HG03442 (cell line): ENCODE measurements around the gene ABCC1.

Experiments
- ATAC-seq: cut with Tn5 transposase; IDR thresholded peaks from one replicate; pipeline ENCODE4 v1.9.1; 2021; ENCODE audit warnings: mild to moderate bottlenecking, moderate library complexity; ENCODE audit not compliant: unreplicated experiment

ABCC1 gene

GRCh38 chr16:16038950-16039349, 89.5 kb downstream of the ABCC1 start:
- no peak for ATAC-seq

- no peak for ATAC-seq
These were observed 91.9 kb downstream of the ABCC1 start for GRCh38 chr16:16041196-16041892.

- no peak for ATAC-seq
These were observed 92.7 kb downstream of the ABCC1 start for GRCh38 chr16:16042076-16042475.

GRCh38 chr16:16045296-16045695, 95.9 kb downstream of the ABCC1 start:
- no peak for ATAC-seq

GRCh38 chr16:16045879-16046278, 96.5 kb downstream of the ABCC1 start:
- ATAC-seq: no peak

- no peak for ATAC-seq
These were observed 98.3 kb downstream of the ABCC1 start for GRCh38 chr16:16047761-16048160.

GRCh38 chr16:16048904-16049582, 99.6 kb downstream of the ABCC1 start:
- no peak for ATAC-seq

GRCh38 chr16:16050106-16050505, 100.7 kb downstream of the ABCC1 start:
- no peak for ATAC-seq

- no peak for ATAC-seq
These were observed 101.7 kb downstream of the ABCC1 start for GRCh38 chr16:16051132-16051531.

- ATAC-seq: no peak
These were observed 103.5 kb downstream of the ABCC1 start for GRCh38 chr16:16052916-16053315.

GRCh38 chr16:16057102-16057501, 107.7 kb downstream of the ABCC1 start:
- no peak for ATAC-seq

GRCh38 chr16:16059160-16059559, 109.7 kb downstream of the ABCC1 start:
- no peak for ATAC-seq

- no peak for ATAC-seq
These were observed 110.6 kb downstream of the ABCC1 start for GRCh38 chr16:16059895-16060590.

- no peak for ATAC-seq
These were observed 112.9 kb downstream of the ABCC1 start for GRCh38 chr16:16062023-16062937.

- ATAC-seq: no peak
These were observed 114.3 kb downstream of the ABCC1 start for GRCh38 chr16:16063683-16064082.

GRCh38 chr16:16064874-16065384, 115.5 kb downstream of the ABCC1 start:
- no peak for ATAC-seq

- no peak for ATAC-seq
These were observed 117.7 kb downstream of the ABCC1 start for GRCh38 chr16:16067127-16067526.

GRCh38 chr16:16071631-16072244, 122.3 kb downstream of the ABCC1 start:
- ATAC-seq: no peak

GRCh38 chr16:16073001-16073545, 123.7 kb downstream of the ABCC1 start:
- no peak for ATAC-seq
